HUES6 (cell line): Measurements from ENCODE around the gene PSD2.

ENCODE experiments used
- H3K27ac ChIP-seq: 2 replicates; pipeline ENCODE4 v1.7.0; 2013; ENCODE audit warnings: low read depth, mild to moderate bottlenecking, low read length, inconsistent platforms
- H3K27me3 ChIP-seq: 2 replicates; pipeline ENCODE4 v1.6.1; 2013; ENCODE audit warnings: low read length; ENCODE audit not compliant: control insufficient read depth, insufficient read depth
- H3K36me3 ChIP-seq: 2 replicates; pipeline ENCODE4 v1.6.1; 2013; ENCODE audit warnings: low read length; ENCODE audit not compliant: control insufficient read depth, insufficient read depth
- H3K4me1 ChIP-seq: 2 replicates; pipeline ENCODE4 v1.6.1; 2013; ENCODE audit warnings: low read length; ENCODE audit not compliant: control insufficient read depth, insufficient read depth
- H3K4me3 ChIP-seq: 2 replicates; pipeline ENCODE4 v1.5.1; 2013; ENCODE audit warnings: low read depth, low read length
- H3K9ac ChIP-seq: one replicate; pipeline ENCODE4 v1.6.1; 2013; ENCODE audit warnings: mild to moderate bottlenecking, low read length
- H3K9me3 ChIP-seq: 2 replicates; pipeline ENCODE4 v1.6.1; 2013; ENCODE audit warnings: low read depth, low read length; ENCODE audit not compliant: control insufficient read depth, insufficient read depth

The PSD2 gene

GRCh38 chr5:139841549-139841948 lies 45.9 kb downstream of the PSD2 start:
- Histone ChIP-seq H3K4me3 (no peak overlapping the region), H3K27me3 (peaks cover 34% of the 10 kb centered on the region), H3K9ac (no peak overlapping the region), H3K9me3 (no peaks in the 10 kb centered on the region), H3K27ac (no peak overlapping the region), H3K36me3 (no peaks in the 10 kb centered on the region), H3K4me1 (no peaks in the 10 kb centered on the region)

GRCh38 chr5:139842321-139842720 lies 46.7 kb downstream of the PSD2 start:
- no peaks in the 10 kb centered on the region for H3K4me1 ChIP-seq
- H3K9me3 ChIP-seq = no peaks in the 10 kb centered on the region
- peaks cover 42% of the 10 kb centered on the region for H3K27me3 ChIP-seq
- no peaks in the 10 kb centered on the region for H3K36me3 ChIP-seq
- H3K9ac ChIP-seq = no peak overlapping the region
- no peak overlapping the region for H3K27ac ChIP-seq
- H3K4me3 ChIP-seq = no peak overlapping the region

GRCh38 chr5:139843991-139844390 lies 48.4 kb downstream of the PSD2 start:
- Histone ChIP-seq H3K4me3 (no peak overlapping the region), H3K9ac (no peak overlapping the region), H3K9me3 (no peaks in the 10 kb centered on the region), H3K27me3 (peaks cover 57% of the 10 kb centered on the region), H3K4me1 (no peaks in the 10 kb centered on the region), H3K27ac (no peak overlapping the region), H3K36me3 (no peaks in the 10 kb centered on the region)

DNA sequence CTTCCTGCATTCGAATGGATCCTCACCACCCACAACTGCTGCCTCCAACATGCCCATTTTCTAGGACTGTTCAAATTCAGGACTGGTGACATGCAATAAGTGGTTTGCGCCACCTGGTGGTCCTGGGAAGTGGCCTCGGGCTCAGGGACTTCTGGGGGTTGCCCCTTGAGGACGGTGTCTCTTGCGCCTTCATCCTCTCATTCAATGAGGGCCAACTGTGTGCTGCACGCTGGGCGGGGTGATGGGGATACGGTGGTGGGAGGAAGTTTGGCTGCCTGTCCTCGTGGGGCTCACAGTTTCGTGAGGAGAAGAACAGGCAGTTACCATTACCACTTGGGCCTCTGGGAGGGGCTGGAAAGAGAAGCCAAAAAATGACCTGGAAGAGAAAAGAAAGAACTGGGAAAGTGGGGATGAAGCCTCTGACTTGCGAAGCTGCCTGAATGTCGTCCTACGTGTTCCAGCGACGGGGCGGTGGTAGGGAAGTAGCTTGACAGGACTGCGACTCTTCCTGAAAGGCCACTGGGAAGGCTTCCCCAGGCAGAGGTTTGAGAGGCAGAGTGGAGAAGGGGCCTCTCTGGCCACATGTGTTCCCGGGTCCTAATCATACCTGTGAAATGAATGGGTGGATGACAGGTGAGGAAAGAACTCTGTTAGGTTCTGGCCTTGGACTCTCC lies 49.0 kb downstream of the PSD2 start:
- H3K27ac ChIP-seq = no peak overlapping the region
- no peaks in the 10 kb centered on the region for H3K9me3 ChIP-seq
- H3K9ac ChIP-seq = no peak overlapping the region
- no peak overlapping the region for H3K4me3 ChIP-seq
- no peaks in the 10 kb centered on the region for H3K36me3 ChIP-seq
- no peaks in the 10 kb centered on the region for H3K4me1 ChIP-seq
- peaks cover 63% of the 10 kb centered on the region for H3K27me3 ChIP-seq

DNA sequence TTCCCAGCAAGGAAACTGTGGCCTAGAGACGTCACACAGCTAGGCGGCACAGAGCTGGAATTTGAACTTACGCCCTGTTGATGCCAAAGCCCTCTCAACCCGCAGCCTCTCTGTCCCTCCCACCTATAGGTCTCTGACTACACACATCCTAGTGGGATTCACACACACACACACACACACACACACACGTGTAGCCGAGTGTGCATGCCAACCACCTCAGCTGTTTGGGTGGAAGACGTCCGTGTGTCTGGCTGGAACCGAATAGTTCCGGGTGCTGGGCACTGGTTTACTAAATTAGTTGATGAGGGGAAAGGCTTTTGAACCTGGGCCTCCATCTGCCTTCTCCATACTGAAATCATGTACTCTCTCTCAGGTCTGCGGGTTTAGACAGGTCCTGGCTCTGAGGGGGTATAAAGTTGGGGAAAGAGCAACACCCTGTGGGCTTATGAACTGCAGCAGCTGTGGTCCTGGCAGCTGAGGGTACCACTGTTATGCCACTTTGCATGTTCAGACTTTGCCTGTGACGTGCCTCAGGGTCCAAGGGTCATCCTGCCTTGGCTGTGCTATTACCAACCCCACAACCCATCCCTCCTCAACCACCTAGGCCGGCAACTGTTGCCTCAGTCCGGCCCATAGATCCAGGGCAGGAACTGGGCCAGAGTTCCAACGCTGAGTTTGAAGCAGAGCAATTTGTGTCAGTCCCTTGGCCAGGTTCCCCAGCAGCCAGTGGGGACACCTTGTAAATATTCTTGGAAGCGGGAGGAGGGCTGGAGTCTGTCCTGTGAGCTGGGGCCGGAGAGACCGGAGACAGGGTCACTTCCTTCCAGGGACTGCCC lies 50.5 kb downstream of the PSD2 start:
- Histone ChIP-seq H3K4me1 (no peaks in the 10 kb centered on the region), H3K9me3 (no peaks in the 10 kb centered on the region), H3K27ac (no peak overlapping the region), H3K27me3 (peaks cover 76% of the 10 kb centered on the region), H3K36me3 (no peaks in the 10 kb centered on the region), H3K4me3 (no peak overlapping the region), H3K9ac (no peak overlapping the region)

DNA sequence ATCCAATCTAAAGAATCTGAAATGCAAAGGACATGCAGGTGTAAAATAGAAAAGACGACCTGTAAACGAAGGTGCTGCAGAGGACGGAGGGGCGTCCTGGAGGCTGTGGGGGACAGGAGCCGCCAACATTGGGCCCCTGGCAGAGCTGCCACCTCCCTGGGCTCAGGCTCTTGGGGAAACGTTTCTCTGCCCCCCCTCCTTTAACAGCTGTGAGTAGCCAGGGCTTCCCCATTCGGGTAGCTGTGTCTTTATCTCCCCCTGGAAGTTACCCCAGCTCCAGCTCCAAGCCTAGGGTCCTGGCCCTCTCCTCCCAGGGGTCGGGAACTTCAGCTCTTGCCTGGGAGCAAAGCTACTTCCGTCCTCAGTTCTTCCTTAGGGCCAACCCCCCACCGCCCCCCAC lies 51.5 kb downstream of the PSD2 start:
- Histone ChIP-seq H3K4me3 (no peak overlapping the region), H3K4me1 (no peaks in the 10 kb centered on the region), H3K27me3 (peaks cover 81% of the 10 kb centered on the region), H3K9me3 (no peaks in the 10 kb centered on the region), H3K27ac (no peak overlapping the region), H3K9ac (no peak overlapping the region), H3K36me3 (no peaks in the 10 kb centered on the region)

DNA sequence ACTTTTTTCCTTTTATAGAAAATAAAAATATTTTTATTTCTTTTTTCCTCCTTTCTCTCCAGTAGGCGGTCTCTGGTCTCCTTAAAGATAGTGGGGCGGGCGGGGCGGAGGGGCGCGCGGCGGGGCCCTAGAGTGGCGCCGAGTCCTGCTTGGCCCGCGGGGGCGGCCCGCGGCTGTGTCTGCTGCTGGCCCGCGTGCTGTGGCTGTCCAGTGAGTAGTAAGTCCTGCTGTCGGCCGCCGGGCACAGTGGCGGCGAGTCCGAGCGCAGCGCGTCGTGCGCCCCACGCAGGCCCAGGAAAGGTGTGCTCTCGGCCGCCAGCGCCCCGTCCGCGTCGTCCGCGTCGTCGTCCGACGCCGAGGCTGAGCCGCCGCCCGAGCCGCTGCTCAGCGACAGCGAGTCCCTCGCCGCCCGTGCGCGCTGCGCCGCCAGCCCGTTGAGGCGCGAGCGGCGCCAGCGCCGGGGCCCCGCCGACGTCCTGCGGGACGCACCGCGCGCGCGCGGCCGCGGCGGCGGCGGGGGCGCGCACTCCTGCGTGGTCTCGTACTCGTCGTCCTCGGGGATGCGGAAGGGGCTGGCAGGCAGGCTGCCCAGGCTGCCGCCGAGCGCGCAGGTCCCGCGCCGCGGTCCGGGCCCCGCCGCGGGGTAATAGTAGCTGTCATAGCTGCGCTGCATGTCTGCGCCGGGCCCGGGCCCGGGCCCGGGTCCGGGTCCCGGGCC lies 52.3 kb downstream of the PSD2 start:
- H3K9ac ChIP-seq = no peak overlapping the region

DNA sequence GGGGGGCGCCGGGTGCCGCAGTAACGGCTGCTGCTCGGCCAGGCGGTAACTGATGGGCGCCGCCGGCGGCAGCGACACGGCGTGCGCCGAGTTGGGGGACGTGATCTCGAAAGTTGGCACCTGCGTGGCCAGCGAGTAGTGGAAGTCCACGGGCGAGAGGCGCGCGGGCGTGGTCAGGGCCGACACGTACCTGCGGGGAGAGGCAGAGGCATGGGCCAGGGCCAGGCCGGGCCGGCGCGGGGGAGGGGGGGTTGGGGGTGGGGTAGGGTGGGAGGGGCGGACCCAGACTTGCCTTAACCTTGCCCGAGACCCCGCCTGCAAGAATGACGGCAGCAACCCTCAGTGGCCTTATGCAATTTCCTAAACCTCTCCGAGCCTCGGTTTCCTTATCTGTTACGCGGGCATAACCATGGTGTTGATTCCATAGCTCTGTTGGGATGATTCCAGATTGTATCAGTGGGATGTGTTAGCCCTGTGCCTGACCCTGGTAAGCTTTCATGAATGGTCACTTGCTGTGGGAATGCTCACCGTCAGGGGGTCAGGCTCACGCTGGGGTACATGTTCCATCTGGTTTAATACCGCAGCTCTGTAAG lies 53.0 kb downstream of the PSD2 start:
- no peaks in the 10 kb centered on the region for H3K36me3 ChIP-seq
- H3K4me3 ChIP-seq = peak overlapping the region; percentile 69
- H3K4me1 ChIP-seq = no peaks in the 10 kb centered on the region
- H3K27me3 ChIP-seq = peaks cover 75% of the 10 kb centered on the region
- H3K27ac ChIP-seq = no peak overlapping the region
- no peaks in the 10 kb centered on the region for H3K9me3 ChIP-seq
- no peak overlapping the region for H3K9ac ChIP-seq

More for the DNA sequence above, 52.3 kb downstream of the PSD2 start:
- Histone ChIP-seq H3K4me3 (peak overlapping the region; percentile 69), H3K27ac (no peak overlapping the region), H3K4me1 (no peaks in the 10 kb centered on the region), H3K9me3 (no peaks in the 10 kb centered on the region), H3K36me3 (no peaks in the 10 kb centered on the region), H3K27me3 (peaks cover 80% of the 10 kb centered on the region)

GRCh38 chr5:139849501-139849900 lies 53.9 kb downstream of the PSD2 start:
- Histone ChIP-seq H3K9ac (no peak overlapping the region), H3K9me3 (no peaks in the 10 kb centered on the region), H3K27ac (no peak overlapping the region), H3K4me3 (no peak overlapping the region), H3K4me1 (no peaks in the 10 kb centered on the region), H3K27me3 (peaks cover 78% of the 10 kb centered on the region), H3K36me3 (no peaks in the 10 kb centered on the region)

DNA sequence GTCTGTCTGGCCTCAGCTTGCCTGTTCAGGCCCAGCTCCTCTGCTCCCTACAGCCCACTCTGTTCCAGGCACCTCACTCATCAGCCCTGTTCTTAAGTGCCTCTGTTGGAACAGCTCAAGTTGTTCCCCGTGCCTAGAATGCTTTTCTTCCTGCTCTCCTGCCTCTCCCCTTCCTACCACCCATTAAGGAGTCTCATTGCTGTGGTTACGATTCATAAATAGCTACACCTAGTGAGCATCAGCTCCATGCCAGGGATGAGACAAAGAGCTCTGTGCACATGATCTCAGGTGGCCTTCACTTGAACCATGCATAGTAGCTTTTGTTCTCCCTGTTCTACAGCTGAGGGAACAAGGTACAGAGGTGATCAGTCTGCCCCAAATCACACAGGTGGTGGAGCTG lies 54.3 kb downstream of the PSD2 start:
- H3K9me3 ChIP-seq = no peaks in the 10 kb centered on the region
- H3K36me3 ChIP-seq = no peaks in the 10 kb centered on the region
- peaks cover 74% of the 10 kb centered on the region for H3K27me3 ChIP-seq
- no peaks in the 10 kb centered on the region for H3K4me1 ChIP-seq
- no peak overlapping the region for H3K4me3 ChIP-seq
- no peak overlapping the region for H3K9ac ChIP-seq
- H3K27ac ChIP-seq = no peak overlapping the region
